IPS-NIHi7 (cell line): Measurements from ENCODE around the gene NUP58.

ENCODE experiments used
- DNase-seq: peaks from one replicate; pipeline ENCODE4 v3.0.0; 2012; ENCODE audit warnings: mixed read lengths; ENCODE audit errors: extremely low spot score

The NUP58 gene

GRCh38 chr13:25377244-25377962 lies 76.0 kb downstream of the NUP58 start:
- no peak for DNase-seq

GRCh38 chr13:25378528-25378927 lies 77.1 kb downstream of the NUP58 start:
- DNase-seq = no peak

GRCh38 chr13:25379011-25379410 lies 77.6 kb downstream of the NUP58 start:
- DNase-seq = no peak

DNA sequence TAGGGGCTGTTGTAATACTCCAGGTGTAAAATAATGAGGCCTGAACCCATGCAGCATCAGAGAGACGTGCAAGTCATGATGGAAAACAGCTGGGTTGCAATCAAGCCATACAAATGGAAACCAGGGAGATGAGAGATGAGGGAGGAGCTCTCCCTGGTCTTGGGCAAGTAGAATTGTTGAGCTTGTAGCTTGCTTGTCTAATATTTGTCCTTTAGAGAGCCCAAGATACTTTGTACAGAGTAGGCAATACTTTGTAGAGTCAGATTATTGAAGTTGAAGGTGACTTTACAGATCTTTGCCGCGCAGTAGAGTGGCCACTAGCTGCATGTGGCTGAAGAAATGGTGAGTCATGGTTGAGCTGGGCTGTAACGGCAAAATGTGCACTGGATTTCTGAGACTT lies 78.7 kb downstream of the NUP58 start:
- no peak for DNase-seq

- DNase-seq = no peak
Measured at GRCh38 chr13:25380741-25381324, 79.4 kb downstream of the NUP58 start.

DNA sequence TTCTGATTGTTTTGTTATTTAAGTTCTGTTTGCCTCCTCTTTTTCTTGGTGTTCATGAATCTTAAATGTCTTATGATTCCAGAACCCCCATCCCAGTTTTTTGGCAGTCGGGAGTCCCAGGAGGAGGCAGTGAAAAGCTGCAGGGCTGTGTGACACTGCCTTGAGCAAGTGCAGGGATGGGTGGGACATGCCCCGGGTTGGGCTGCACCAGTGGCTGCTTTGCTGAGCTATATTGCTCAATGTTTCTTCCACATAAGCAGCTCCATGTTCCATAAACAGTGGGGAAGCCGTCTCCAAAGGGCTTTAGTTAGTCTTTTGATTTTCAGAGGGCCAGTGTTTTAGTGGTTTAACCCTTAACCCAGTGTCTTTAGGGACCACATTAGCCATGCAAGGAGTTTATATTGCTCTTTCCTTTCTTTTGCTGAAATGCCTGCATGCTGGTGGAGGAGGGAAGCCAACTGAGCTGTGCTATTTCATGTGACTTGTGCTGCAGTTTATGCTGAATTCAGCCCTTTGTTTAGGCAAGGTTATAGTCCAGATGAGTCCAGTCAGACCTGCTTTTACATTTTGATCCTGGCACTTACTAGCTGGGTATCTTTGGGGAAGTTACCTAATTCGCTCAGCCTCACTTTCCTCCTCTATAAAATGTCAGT lies 83.5 kb downstream of the NUP58 start:
- no peak for DNase-seq

DNA sequence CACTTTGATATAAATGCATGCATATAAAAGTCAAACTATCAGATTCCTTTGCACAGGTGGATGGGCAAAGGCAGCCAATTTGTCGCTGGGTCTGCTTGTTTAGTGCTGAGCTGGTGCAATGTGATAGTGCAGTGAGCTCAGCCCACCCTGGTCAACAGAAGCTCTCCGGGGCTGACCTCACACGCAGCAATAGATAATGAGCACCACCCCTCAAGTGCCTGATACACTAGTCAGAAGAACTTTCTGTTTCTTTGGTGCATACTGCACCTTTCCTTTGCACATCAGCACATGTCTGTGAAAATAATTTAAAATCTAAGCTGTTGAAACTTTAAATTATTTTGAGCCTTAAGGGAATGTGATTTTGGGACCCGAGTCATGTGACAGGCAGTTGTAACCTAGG lies 90.5 kb downstream of the NUP58 start:
- no peak for DNase-seq
